NCI-H2196 treated with DMSO at 0.1 percent for 48 hours (cell line): ENCODE measurements around the gene SLC36A1.
"Not testable (repeated sequence)": the region's sequence is repeated elsewhere in the genome, so short reads cannot be mapped to it uniquely, and the experiment has no call there.

Experiments
- DNase-seq: peaks from one replicate; lab custom pipeline; 2025; ENCODE audit not compliant: unreplicated experiment; lab: John Stamatoyannopoulos, UW

The SLC36A1 gene

GRCh38 chr5:151447174-151448037, at the start of gene SLC36A1:
SLC36A1 (plus strand) TSS chr5:151447603; CDS start chr5:151458793, 11,190 bp downstream.
- peak; percentile 78 for DNase-seq

- DNase-seq, result no peak
Measured at GRCh38 chr5:151405334-151406160, 41.9 kb upstream of the SLC36A1 start.

GRCh38 chr5:151406322-151406947, 41.0 kb upstream of the SLC36A1 start:
- DNase-seq, result no peak

GRCh38 chr5:151408591-151409230, 38.7 kb upstream of the SLC36A1 start:
- no peak for DNase-seq

DNA sequence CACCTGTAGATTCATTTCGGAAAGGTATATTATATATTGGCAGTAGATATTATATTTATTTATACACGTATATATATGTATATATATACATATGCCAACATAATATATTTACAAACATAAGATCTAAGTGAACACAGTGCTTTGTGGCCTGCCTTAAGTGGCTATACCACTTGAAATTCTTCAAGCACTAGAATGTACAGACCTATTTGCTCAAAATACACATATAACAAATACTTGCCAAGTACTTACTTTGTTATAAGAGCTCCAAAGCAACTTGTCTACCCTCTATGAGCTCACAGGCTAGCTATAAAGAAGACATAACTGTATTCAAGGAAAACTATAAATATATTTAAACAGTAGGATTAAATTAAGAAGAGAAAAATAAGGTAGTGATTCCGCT, 33.6 kb upstream of the SLC36A1 start:
- no peak for DNase-seq

GRCh38 chr5:151414536-151414935, 32.9 kb upstream of the SLC36A1 start:
- no peak for DNase-seq

DNA sequence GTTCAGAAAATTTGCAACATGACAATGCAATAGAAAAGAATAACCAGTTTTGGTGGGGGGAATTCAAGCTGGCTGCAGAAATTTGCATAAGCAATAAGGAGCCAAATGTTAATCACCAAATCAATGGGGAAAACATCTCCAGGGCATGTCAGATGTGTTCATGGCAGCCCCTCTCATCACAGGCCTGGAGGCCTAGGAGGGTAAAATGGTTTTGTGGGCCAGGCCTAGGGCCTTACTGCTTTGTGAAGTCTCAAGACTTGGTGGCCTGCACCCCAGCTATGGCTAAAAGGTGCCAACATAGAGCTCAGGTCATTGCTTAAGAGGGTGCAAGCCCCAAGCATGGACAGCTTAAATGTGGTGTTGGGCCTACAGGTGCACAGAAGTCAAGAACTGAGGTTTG, 29.7 kb upstream of the SLC36A1 start:
- DNase-seq, result no peak

DNA sequence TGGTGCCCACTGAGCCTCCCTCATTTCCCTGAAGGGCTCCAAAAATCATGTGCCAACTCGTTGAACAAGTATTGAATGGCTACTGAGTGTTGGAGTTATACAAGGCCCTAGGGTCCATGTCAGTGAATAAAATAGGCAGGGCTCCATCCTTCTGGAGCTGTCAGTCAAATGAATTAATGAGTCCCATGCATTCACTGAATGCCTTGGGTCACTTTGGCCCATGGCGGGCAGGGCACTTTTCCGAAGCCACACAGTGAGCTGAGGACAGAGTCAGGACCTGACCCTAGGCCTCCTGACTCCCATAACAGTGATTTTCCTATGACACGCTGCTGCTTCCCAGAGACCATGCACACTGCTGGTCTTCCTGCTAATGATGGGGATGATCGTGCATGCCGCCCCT, 27.3 kb upstream of the SLC36A1 start:
- no peak for DNase-seq

DNA sequence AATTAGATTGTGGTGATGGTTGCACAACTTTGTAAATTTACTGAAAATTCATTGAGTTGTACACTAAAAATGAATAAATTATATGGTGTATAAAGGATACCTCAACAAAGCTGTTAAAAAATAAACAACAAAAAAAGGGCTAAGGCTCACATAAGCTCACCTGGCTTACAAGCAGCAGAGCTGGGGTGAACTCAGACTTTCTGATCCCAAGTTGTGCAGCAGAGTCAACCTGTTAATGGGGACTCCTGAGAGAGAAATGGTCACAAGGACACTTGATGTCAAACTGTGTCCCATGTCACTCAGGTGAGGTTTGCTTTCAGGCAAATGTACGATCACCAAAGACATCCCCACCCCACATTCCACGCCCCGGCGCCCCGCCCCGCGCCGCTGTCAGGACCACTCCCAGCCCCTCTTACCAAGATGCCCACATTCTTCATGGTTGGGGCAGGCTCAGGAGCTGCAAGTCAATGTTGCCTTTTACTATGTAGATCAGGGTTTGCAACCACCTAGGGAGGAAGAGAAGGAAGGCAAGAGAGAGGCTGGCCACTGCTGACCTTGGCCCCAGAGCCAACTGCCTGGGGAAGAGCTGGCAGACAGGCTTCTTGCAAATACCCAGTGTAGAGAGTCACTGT, 22.4 kb upstream of the SLC36A1 start:
- no peak for DNase-seq

DNA sequence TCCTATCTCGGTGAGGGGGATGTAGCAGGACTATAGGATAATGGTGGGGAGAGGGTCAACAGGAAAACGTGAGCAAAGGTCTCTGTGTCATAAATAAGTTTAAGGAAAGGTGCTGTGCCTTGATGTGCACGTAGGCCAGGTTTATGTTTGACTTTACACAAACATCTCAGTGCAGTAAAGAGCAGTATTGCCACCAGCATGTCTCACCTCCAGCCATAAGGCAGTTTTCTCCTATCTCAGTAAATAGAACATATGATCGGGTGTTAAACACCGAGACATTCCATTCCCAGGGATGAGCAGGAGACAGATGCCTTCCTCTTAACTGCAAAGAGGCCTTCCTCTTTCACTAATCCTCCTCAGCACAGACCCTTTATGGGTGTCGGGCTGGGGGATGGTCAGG, 21.1 kb upstream of the SLC36A1 start:
- DNase-seq, result not testable (repeated sequence)

- DNase-seq, result no peak
Measured at GRCh38 chr5:151427258-151427657, 20.1 kb upstream of the SLC36A1 start.

GRCh38 chr5:151430731-151431130, 16.7 kb upstream of the SLC36A1 start:
- no peak for DNase-seq

- no peak for DNase-seq
Measured at GRCh38 chr5:151431666-151432065, 15.7 kb upstream of the SLC36A1 start.

DNA sequence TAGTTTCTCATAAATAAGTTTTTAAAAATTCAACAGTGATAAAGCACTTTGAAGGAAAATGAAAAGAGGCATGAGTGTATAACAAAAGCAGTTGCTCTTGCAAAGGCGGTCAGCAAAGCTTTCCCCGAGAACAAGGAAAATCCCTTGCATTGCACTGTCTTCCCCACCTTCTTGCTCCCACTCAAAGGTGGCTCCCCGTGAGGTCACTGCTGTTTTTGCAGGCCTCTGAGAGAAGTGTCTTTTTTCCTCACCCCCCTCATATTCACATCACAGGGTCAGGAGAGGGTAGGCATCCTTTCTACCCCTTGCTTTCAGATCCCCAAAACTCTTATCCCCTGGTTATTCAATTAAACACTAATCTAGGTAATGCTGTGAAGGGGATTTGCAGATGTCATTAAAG, 15.2 kb upstream of the SLC36A1 start:
- no peak for DNase-seq

- DNase-seq, result no peak
Measured at GRCh38 chr5:151434570-151435237, 12.7 kb upstream of the SLC36A1 start.

- no peak for DNase-seq
Measured at GRCh38 chr5:151448038-151448985, 909 bp downstream of the SLC36A1 start.

DNA sequence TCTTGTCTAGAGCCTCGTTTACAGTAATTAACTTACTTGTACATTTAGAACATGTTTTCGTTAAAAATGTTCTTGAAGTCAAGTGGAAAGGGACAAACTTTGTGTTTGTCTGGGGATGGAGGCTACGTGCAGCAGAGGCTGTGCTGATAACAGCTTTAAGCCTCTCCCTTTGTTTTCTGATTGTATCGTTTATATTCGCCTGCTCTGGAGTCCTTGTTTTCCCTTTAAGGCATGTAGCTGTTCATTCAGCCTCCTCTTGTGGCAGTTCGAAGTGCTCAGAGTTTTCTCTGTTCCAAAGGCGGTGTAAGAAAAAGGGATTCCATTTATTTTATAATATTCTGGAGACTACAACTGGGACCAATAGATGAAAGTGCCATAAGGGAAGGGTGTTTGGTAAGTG, 1.9 kb downstream of the SLC36A1 start:
- no peak for DNase-seq

GRCh38 chr5:151449839-151450238, 2.4 kb downstream of the SLC36A1 start:
- no peak for DNase-seq

- no peak for DNase-seq
Measured at GRCh38 chr5:151450605-151451004, 3.2 kb downstream of the SLC36A1 start.
